Hematopoietic multipotent progenitor cell treated with erythropoietin and hydrocortisone succinate and interleukin-3 and kit ligand, for 15 days (in vitro differentiated cells): ENCODE data around the gene UBE2E2.

ENCODE experiments used
- DNase-seq: peaks from one replicate; pipeline ENCODE4 v3.0.0-alpha.2; 2015; ENCODE audit warnings: low spot score

UBE2E2 gene

DNA sequence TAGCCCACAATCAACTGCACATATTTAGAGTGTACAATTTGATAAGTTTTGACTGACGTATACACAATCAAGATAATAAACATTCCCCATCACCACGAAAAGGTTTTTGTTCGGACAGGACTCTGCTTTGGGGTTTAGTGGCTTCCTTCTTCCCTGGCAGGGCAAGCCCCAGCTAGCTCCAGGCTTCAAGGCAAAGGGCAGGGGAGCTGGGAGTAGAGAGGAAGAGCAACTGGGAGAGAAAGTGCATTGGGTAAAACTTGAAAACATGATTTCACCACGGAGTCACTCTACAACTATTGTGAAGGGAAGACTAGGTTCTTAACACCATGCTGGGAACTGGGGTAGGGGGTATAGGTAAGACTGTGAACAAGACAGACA lies 417.5 kb downstream of the UBE2E2 start:
- DNase-seq = no peak

DNA sequence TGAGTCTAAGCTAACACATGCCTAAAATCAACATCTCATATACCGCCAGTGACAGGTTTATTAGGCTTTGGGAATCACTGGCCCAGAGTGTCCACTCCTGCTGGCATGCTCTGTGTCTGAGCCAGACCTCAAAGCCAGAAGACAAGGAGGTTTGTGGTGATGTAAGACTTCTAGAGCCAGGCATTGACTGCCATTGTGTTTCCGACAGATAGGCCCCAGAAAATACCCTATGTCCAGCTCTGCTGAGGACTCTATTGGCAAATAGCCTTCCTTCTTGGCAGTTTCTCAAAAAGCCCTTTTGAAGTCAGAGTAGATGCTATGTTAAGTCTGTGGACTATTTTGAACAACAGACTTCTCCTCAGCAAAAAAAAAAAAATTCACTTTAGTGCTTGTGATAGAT lies 420.7 kb downstream of the UBE2E2 start:
- DNase-seq = no peak

DNA sequence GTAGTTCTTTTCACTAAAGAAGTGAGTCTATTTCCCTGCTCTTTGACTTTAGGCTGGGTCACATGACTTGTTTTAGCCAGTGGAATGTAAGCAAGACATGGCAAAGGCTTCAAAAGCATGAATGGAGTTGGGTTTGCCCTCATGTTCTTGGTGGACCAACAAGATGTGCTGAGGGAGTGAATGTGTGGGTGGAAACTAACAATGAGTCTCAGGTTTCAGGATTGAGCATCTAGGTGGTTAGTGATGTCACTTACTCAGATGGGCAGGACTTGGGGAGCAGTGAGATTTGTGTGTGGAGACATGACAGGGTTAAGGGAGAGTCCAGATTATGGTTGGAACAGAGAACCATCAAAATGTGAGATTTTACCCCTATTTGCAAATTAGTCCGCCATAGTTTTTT lies 421.2 kb downstream of the UBE2E2 start:
- DNase-seq = no peak

DNA sequence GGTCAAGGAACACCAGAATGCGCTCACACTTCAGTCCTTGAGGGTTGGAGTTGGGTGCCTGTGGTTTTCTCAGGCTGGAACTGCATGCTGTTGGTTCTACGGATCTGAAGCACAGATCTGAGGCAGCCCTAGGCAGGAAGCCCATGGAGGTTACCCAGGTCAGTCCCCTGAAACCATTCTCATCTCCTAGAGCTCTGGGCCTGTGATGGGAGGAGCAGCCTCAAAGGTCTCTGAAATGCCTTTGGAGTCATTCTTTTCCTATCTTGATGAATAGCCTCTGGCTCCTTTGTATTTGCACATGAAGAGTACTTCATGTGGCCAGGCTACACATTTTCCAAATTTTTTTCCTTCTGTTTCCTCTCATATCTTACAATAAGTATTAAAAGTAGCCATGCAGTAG lies 423.3 kb downstream of the UBE2E2 start:
- DNase-seq = no peak

DNA sequence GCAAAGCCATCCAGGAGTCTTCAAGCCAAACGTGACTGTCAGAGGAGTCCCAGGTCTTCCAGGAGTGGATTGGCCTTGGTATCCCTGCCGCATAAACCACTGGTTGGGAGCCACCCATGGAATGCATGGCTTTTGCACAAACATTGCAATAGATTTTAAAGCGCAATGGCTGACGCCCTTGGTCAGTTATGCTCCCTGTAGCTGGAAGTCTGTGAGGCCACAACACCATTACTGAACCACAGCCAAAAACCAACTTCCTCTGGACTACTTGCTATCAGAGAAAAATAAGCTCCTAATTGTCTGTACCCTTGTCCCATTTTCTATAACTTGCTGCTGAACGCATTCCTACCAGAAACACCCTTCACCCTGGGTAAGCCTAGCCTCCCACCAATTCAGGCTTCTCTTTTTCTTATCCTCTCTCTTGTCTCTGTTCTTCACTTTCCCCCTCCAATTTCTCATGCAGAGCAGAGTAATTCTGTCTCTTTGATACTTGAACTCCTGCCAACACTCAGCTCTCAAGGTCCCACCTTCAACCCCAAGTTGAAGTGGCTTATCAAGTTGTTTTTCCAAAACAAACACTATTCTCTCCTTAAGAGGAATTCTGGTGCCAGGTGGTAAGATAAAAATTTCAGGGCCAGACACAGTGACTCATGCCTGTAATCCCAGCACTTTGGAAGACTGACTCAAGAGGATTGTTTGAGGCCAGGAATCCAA lies 426.2 kb downstream of the UBE2E2 start:
- DNase-seq = no peak

DNA sequence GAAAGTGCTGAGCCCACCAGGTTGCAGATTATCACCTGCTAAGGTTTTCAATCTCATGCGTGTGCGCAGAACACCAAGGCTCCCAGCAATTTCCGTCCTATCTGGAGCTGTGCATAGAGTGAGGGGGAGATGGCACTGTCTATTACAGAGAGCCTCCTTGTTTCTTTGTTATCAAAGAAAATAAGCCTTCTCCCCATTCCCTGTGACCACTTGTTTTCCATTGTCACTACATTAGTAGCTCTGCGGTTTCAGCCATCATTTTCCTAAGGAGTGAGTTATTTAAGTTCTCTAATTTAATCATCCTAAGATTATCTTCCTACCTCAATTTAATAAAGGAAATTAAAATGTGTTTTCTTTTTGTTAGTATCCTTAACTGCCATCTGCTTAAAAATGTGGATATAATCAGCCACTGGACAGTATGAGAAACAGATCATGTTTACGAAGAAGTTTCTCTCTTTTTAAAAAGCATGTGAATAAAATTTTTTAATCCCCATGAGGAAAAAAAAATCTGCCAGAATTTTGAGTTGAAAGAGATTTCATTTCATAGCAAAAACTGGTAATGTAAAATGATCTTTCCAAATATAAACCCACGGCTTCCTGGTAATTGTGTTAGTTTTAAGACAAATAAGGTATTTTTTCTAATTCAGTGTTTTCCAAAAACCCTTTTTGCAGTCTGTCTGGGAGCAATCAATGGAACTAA lies 430.3 kb downstream of the UBE2E2 start:
- DNase-seq = no peak

DNA sequence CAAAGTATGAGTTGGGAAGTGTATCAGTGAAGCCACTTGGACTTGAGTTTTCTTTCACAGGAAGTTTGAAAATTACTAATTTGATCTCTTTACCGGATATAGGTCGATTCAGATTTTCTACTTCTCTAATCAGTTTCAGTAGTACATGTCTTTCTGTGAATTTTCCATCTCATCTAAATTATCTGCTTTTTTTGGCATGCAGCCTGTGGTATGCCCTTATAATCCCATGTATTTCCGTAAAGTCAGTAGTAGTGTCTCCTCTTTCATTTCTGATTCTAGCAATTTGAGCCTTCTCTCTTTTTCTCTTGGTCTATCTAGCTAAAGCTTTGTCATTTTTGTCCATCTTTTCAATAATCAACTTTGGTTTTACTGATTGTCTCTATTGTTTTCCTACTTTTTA lies 434.2 kb downstream of the UBE2E2 start:
- no peak for DNase-seq

DNA sequence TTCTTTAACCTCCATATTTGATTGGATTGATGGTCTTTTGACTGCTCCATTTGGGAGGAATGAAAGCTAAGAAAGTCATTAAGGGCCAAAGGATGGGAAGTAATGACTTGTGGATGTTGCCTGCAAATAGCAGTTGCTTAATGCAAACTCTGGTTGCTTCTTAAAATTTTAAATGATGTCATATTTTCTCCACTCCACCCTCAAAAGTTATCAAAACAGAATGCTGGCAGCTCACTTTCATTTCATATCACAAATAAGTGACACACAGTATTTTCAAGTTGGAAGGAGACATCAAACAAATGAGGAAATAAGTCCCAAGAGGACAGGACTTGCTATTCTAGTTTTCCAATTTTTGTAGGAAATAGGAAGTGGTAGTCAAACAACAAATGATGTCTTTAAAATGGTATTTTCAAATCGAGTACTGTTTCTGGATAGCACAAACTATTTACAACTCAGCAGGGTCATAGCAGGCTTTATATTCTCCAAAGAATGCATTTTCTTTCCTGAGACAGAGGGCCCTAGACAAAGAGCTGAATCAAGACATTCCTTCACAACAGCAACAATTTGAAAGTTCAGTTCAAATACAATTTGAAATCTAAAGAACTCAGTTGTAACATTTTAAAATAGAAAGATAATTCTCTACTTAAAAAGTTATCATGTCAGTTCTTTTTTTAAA lies 437.5 kb downstream of the UBE2E2 start:
- DNase-seq = no peak
